Islet precursor cell (in vitro differentiated cells): ENCODE data around the gene DPYSL5.
"Not testable (repeated sequence)": the region's sequence is repeated elsewhere in the genome, so short reads cannot be mapped to it uniquely, and the experiment has no call there.

Source experiments
- DNase-seq: peaks from one replicate; pipeline ENCODE4 v3.0.0-alpha.2; 2018

Gene DPYSL5

GRCh38 chr2:26847655-26848335 is at the start of gene DPYSL5:
Gene DPYSL5 (plus strand): TSS chr2:26848132. CDS start chr2:26898500, 50,368 bp downstream.
- peak; percentile 81 for DNase-seq

GRCh38 chr2:26801328-26801727 is 46.6 kb upstream of the DPYSL5 start:
- no peak for DNase-seq

GRCh38 chr2:26801796-26802195 is 46.1 kb upstream of the DPYSL5 start:
- DNase-seq = no peak

GRCh38 chr2:26805241-26805676 is 42.7 kb upstream of the DPYSL5 start:
- DNase-seq = peak; percentile 90

- DNase-seq = no peak
Observed at GRCh38 chr2:26807788-26808460, 40.0 kb upstream of the DPYSL5 start.

GRCh38 chr2:26809211-26809610 is 38.7 kb upstream of the DPYSL5 start:
- no peak for DNase-seq

- DNase-seq = no peak
Observed at GRCh38 chr2:26809876-26810577, 37.9 kb upstream of the DPYSL5 start.

- DNase-seq = no peak
Observed at GRCh38 chr2:26811261-26811660, 36.7 kb upstream of the DPYSL5 start.

GRCh38 chr2:26811791-26812694 is 35.9 kb upstream of the DPYSL5 start:
- DNase-seq = no peak

GRCh38 chr2:26812731-26813130 is 35.2 kb upstream of the DPYSL5 start:
- DNase-seq = no peak

- DNase-seq = not testable (repeated sequence)
Observed at GRCh38 chr2:26814072-26814765, 33.7 kb upstream of the DPYSL5 start.

- no peak for DNase-seq
Observed at GRCh38 chr2:26816893-26817292, 31.0 kb upstream of the DPYSL5 start.

GRCh38 chr2:26818255-26818654 is 29.7 kb upstream of the DPYSL5 start:
- no peak for DNase-seq

GRCh38 chr2:26818972-26819371 is 29.0 kb upstream of the DPYSL5 start:
- no peak for DNase-seq

- no peak for DNase-seq
Observed at GRCh38 chr2:26820932-26821331, 27.0 kb upstream of the DPYSL5 start.

GRCh38 chr2:26822877-26823276 is 25.1 kb upstream of the DPYSL5 start:
- no peak for DNase-seq

- DNase-seq = no peak
Observed at GRCh38 chr2:26838121-26838906, 9.6 kb upstream of the DPYSL5 start.

GRCh38 chr2:26840937-26841610 is 6.9 kb upstream of the DPYSL5 start:
- DNase-seq = no peak

- DNase-seq = no peak
Observed at GRCh38 chr2:26843041-26843440, 4.9 kb upstream of the DPYSL5 start.

- no peak for DNase-seq
Observed at GRCh38 chr2:26845021-26845420, 2.9 kb upstream of the DPYSL5 start.
